DMS53 treated with DMSO at 0.1 percent for 48 hours (cell line): ENCODE measurements around the gene AP5S1.
A peak's percentile ranks its signal among the peaks of the same experiment; 100 is the strongest.
"Not testable (repeated sequence)": the region's sequence is repeated elsewhere in the genome, so short reads cannot be mapped to it uniquely, and the experiment has no call there.

ENCODE experiments used
- DNase-seq: peaks from one replicate; lab custom pipeline; 2025; ENCODE audit not compliant: unreplicated experiment; lab: John Stamatoyannopoulos, UW

AP5S1 gene

GRCh38 chr20:3789201-3789600 is 31.1 kb upstream of the AP5S1 start:
- not testable (repeated sequence) for DNase-seq

GRCh38 chr20:3794168-3794567 is 26.2 kb upstream of the AP5S1 start:
- not testable (repeated sequence) for DNase-seq

GRCh38 chr20:3794701-3795420 is 25.5 kb upstream of the AP5S1 start:
- DNase-seq, result no peak

- peak; percentile 85 for DNase-seq
Observed at GRCh38 chr20:3795511-3796468, 24.6 kb upstream of the AP5S1 start, which contains the start of gene CDC25B. TSS of gene CDC25B (plus strand) at chr20:3796310. CDS start at chr20:3796532, 222 bp downstream.

- DNase-seq, result no peak
Observed at GRCh38 chr20:3796477-3797225, 23.7 kb upstream of the AP5S1 start.

DNA sequence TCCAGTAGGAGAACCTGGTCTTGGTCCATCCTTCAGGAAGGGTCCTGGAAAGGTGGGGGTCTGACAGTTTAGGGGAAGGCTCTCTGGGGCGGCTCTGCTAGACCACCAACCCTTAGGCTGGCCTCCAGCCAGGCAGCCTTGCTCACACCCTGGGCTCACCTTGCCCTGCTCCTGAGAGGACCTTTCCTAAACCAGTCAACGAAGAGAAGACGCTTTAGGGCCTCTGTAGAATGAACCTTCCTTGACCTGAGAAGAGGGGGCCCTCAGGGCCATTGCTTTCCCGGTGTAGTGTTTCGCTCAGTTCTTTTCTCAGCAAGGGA is 23.2 kb upstream of the AP5S1 start:
- DNase-seq, result no peak

GRCh38 chr20:3797592-3798372 is 22.6 kb upstream of the AP5S1 start:
- DNase-seq, result no peak

DNA sequence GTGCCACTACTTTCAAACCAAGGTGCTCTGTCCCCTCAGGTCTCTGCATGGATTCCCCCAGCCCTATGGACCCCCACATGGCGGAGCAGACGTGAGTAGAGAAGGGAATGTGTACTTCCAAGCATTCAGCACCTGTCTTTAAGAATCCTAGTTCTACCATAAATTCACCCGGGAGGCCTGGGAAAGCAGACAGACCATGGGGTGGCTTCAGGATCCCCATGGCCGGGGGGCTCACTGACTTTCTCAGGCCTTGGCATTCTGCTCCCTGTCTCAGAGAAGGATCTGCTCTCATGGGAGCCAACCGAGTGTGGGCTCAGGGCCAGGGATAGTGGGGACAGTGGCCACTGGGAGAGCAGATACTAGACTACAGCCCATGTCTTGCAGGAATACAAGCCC is 22.0 kb upstream of the AP5S1 start:
- DNase-seq, result no peak

DNA sequence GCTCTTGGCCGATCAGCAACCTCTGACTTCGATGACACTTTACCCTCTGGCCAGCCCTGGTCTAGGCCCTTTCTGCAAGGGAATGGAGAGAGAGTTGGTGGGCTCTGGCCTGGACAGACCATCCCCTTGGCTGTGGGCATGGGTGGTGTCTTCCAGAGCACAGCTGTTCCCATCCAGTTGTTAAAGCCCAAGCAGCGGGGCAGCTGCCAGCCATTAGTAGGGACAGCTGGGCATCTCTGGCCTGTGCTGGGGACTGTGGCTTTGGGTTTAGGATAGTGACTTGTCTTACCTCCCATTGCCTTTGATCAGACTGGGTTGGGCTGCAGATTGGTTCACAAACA is 21.5 kb upstream of the AP5S1 start:
- DNase-seq, result no peak

DNA sequence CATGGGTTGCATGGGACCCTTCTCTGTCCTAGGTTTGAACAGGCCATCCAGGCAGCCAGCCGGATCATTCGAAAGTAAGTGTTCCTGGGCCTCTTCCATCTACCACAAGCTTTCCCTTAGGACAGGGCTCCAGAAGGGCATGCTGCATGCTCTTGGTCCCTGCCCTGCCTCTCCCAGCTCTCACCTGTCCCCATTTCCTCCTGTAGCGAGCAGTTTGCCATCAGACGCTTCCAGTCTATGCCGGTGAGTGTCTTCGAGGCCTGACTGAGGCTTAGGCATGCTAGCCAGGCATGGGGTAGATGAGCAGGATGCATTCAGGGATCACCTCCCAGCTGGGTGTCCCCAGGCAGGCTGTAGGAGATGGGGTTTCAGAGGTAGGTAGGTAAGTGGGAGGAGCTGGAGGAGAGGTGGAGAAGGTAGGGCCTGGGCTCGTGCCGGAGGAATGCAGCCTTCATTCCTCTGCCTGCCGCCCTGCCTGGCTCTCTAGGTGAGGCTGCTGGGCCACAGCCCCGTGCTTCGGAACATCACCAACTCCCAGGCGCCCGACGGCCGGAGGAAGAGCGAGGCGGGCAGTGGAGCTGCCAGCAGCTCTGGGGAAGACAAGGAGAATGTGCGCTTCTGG is 20.0 kb upstream of the AP5S1 start:
- peak; percentile 33 for DNase-seq

DNA sequence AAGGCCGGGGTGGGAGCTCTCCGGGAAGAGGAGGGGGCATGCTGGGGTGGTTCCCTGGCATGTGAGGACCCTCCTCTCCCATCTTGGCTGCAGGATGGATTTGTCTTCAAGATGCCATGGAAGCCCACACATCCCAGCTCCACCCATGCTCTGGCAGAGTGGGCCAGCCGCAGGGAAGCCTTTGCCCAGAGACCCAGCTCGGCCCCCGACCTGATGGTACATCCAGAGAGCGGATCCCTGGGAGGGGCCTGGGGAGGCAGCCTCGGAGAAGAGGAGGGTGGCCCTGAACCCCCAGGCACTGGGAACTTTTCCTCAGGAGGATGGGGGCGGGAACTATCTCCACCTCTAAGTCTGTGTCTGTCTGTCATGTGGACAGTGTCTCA is 19.5 kb upstream of the AP5S1 start:
- no peak for DNase-seq

GRCh38 chr20:3801299-3801698 is 19.0 kb upstream of the AP5S1 start:
- no peak for DNase-seq

GRCh38 chr20:3801846-3802245 is 18.5 kb upstream of the AP5S1 start:
- DNase-seq, result no peak

DNA sequence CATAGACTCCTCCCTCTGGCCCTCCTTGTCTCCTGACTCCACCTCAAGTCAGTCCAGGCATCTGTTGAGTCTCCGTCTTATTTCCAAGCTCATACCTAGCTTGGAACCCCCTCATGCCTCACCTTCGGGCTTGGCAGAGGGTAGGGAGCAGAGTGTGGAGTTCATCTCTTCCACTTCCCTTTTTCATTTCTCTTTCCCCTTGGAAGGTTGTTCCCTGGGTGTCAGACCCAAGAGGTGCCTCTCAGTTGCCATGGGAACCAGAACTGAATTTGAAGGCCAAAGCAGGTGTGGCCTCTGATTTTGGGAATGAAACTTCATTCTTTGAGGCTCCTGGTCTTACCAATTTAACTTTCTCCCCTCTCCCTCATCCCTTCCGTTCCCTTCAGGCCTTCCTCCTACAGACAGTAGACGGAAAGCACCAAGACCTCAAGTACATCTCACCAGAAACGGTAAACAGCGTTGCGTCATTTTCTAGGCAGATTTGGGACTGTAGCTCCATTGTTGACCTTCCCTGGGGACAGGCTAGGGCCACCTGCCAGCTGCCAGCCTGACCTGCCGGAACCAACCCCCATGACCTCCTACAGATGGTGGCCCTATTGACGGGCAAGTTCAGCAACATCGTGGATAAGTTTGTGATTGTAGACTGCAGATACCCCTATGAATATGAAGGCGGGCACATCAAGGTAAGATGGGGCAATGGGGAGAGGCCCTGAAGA is 17.7 kb upstream of the AP5S1 start:
- DNase-seq, result peak; percentile 84

DNA sequence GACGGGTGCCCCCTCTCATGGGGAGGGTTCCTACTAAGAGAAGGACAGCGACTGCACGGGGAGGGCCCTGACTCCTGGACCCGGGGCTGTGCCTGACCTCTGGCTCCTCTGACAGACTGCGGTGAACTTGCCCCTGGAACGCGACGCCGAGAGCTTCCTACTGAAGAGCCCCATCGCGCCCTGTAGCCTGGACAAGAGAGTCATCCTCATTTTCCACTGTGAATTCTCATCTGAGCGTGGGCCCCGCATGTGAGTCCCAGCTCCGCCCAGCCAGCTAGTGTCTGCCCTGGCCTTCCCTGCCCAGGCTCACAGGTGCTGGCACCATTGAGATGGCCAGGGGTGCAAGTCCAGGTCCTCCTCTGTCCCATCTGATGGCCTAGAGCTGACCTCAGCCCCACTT is 17.1 kb upstream of the AP5S1 start:
- DNase-seq, result no peak

DNA sequence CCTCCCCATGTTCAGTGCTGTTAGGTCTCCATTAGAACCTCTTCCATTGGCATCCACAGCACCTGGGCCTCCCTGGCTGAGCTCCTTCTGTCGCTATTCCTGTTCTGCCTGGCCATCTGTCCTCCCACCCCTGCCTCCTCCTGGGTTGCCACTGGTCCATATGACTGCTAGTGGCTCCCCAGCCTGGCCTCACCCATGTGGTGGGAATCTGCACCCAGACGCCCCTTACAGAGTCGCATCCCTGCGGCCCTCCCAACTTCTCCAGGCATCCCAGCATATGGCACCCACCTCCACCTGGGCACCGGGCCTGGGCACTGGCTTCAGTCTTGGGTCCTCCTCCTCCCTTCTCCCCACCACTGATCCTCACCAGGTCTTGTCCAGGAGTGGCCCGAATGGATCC is 16.5 kb upstream of the AP5S1 start:
- no peak for DNase-seq

- no peak for DNase-seq
Observed at GRCh38 chr20:3804254-3804751, 16.0 kb upstream of the AP5S1 start.

DNA sequence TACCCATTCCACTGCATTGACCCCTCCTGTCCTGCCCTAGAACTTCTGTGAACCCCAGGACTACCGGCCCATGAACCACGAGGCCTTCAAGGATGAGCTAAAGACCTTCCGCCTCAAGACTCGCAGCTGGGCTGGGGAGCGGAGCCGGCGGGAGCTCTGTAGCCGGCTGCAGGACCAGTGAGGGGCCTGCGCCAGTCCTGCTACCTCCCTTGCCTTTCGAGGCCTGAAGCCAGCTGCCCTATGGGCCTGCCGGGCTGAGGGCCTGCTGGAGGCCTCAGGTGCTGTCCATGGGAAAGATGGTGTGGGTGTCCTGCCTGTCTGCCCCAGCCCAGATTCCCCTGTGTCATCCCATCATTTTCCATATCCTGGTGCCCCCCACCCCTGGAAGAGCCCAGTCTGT is 15.6 kb upstream of the AP5S1 start:
- no peak for DNase-seq

DNA sequence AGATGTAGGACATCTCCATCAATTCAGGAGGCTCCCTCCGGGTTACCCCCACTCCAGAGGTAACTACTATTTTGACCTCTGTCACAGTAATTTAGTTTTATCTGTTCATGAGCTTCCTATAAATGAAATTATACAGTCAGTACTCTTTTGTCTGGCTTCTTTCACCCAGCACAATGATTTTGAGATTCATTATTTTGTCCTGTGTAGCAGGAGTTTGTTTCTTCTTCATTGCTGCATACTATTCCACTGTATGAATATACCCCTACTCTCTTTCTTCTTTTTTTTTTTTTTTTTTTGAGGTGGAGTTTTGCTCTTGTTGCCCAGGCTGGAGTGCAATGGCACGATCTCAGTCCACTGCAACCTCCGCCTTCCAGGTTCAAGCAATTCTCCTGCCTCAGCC is 11.8 kb upstream of the AP5S1 start:
- no peak for DNase-seq
